ENCODE measurements around the gene CCDC89. TPM values are rescaled to one million over a fixed set of nuclear protein-coding genes. Genes with fewer than 3 reads are reported as not detected.

The CCDC89 gene
- total and polyA plus RNA-seq, 2 of the 13 experiments (the other 11 are each of a cell fraction or from before 2014, with no cell fraction given) = 0.13 to 0.38 TPM

DNA sequence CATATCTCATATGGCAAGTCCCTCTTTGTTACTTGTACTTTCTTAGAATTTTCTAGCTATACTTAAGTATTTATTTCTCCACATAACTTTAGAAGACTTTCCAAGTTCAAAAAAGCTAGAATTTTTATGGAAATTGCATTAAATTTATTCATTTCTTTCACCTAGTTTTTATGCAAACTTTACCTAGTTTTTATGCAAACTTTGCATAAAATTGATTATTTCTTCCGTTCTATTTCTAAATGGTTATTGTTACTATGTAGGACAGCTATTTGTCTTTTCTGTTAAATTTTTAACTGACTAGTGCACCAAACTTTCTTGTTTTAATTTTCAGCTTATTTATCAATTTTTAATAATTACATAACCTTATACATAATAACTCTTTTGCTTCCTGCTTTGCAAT lies 17.8 kb downstream of the CCDC89 start:
- H3K4me3 ChIP-seq (replicated peaks in 1 of 3; ENCODE audit: insufficient read depth in 1 of 3, low read depth in 2 of 3, low read length in 3 of 3) = no peak overlapping the region
- H3K4me1 ChIP-seq (ENCODE audit: insufficient read depth, low read length) = peaks cover 29% of the 10 kb centered on the region
- BruUV-seq (replicated peaks) = no TSS peak
- intact Hi-C loops (cut with micrococcal nuclease; ENCODE audit: unreplicated experiment) = no loop called here
- ChIA-PET CTCF (ENCODE audit: low intra/inter-chr PET ratio, low total read pairs) (no interaction called here), POLR2A (interaction anchor here (0.6 kb wide), 1 partner anchor 373 kb away, joined by 3 read pairs; no protein-coding TSS in a partner anchor)
- DNase-seq (ENCODE audit: low spot score) (no peak), FAIRE-seq (no peak), ATAC-seq (no peak)
- peaks cover 14% of the 10 kb centered on the region for H3K79me2 ChIP-seq (ENCODE audit: insufficient read depth, low read length)
- no peak overlapping the region for H3K4me2 ChIP-seq (ENCODE audit: low read depth, low read length)
- TF ChIP-seq MAFK (conservative IDR thresholded peaks at IDR 0.05 in 1 of 2, IDR thresholded peaks at IDR 0.05 in 1 of 2; ENCODE audit: low read length in 2 of 2) = peak; percentile 23 to 56; a peak in 2 of 4 replicates
- TF ChIP-seq ZNF552 (CRISPR knock-in tag; IDR thresholded peaks at IDR 0.05; ENCODE audit: borderline replicate concordance) = no peak
- TF ChIP-seq, protein P1, sequence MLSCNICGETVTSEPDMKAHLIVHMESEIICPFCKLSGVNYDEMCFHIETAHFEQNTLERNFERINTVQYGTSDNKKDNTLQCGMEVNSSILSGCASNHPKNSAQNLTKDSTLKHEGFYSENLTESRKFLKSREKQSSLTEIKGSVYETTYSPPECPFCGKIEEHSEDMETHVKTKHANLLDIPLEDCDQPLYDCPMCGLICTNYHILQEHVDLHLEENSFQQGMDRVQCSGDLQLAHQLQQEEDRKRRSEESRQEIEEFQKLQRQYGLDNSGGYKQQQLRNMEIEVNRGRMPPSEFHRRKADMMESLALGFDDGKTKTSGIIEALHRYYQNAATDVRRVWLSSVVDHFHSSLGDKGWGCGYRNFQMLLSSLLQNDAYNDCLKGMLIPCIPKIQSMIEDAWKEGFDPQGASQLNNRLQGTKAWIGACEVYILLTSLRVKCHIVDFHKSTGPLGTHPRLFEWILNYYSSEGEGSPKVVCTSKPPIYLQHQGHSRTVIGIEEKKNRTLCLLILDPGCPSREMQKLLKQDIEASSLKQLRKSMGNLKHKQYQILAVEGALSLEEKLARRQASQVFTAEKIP (CRISPR knock-in tag; IDR thresholded peaks at IDR 0.05; ENCODE audit: borderline replicate concordance) = no peak
- TF ChIP-seq MAFF (IDR thresholded peaks at IDR 0.05; ENCODE audit: low read depth, low read length) = peak; percentile 60; the same call in 1 of the 2 replicates
- in situ Hi-C loops (cut with HindIII; ENCODE audit: extremely low pct_ligation_motif_present, low pct_unique_long_range_greater_than_20kb) = no loop called here
- H3K27ac ChIP-seq (ENCODE audit: extremely low read length, insufficient read depth, low read length) = no peak overlapping the region
- no peaks in the 10 kb centered on the region for H3K9me3 ChIP-seq (ENCODE audit: low read length)
- no peaks in the 10 kb centered on the region for H3K36me3 ChIP-seq (replicated peaks in 1 of 2; ENCODE audit: control insufficient read depth in 1 of 2, insufficient read depth in 2 of 2, low read length in 2 of 2)
- 80% methylated on average over 1 of the region's 1 CpG for WGBS (ENCODE audit: low lambda C conversion rate)
- H4K20me1 ChIP-seq (ENCODE audit: insufficient read depth, low read length) = peaks cover 9% of the 10 kb centered on the region
- H2AFZ ChIP-seq (ENCODE audit: low read length) = no peak overlapping the region
- no peaks in the 10 kb centered on the region; a peak in 1 of 5 replicates for H3K27me3 ChIP-seq (ENCODE audit: control insufficient read depth in 1 of 2, insufficient read depth in 2 of 2, low read length in 2 of 2)
- H3K9ac ChIP-seq (ENCODE audit: insufficient read depth, low read depth, low read length) = no peak overlapping the region

- no TSS peak for BruUV-seq (replicated peaks)
- DNase-seq (ENCODE audit: low spot score) (peak; percentile 59), FAIRE-seq (no peak), ATAC-seq (no peak)
- H3K36me3 ChIP-seq (replicated peaks in 1 of 2; ENCODE audit: control insufficient read depth in 1 of 2, insufficient read depth in 2 of 2, low read length in 2 of 2) = no peaks in the 10 kb centered on the region
- H3K9me3 ChIP-seq (ENCODE audit: low read length) = no peaks in the 10 kb centered on the region
- peak overlapping the region; percentile 88 for H3K4me2 ChIP-seq (ENCODE audit: low read depth, low read length)
- H3K4me3 ChIP-seq (replicated peaks in 1 of 3; ENCODE audit: insufficient read depth in 1 of 3, low read depth in 2 of 3, low read length in 3 of 3) = no peak overlapping the region
- intact Hi-C loops (cut with micrococcal nuclease; ENCODE audit: unreplicated experiment) = no loop called here
- WGBS (ENCODE audit: low lambda C conversion rate) = 39% methylated on average over 3 of the region's 3 CpGs
- peaks cover 22% of the 10 kb centered on the region for H4K20me1 ChIP-seq (ENCODE audit: insufficient read depth, low read length)
- H3K79me2 ChIP-seq (ENCODE audit: insufficient read depth, low read length) = peaks cover 27% of the 10 kb centered on the region
- in situ Hi-C loops (cut with HindIII; ENCODE audit: extremely low pct_ligation_motif_present, low pct_unique_long_range_greater_than_20kb) = no loop called here
- ChIA-PET POLR2A (interaction anchor here (1.2 kb wide), 1 partner anchor 39 kb away, joined by 3 read pairs; the partner anchor contains the start of gene TMEM126B), CTCF (ENCODE audit: low intra/inter-chr PET ratio, low total read pairs) (no interaction called here)
- H3K4me1 ChIP-seq (ENCODE audit: insufficient read depth, low read length) = peaks cover 33% of the 10 kb centered on the region
- H3K9ac ChIP-seq (ENCODE audit: insufficient read depth, low read depth, low read length) = no peak overlapping the region
- no peaks in the 10 kb centered on the region; a peak in 1 of 5 replicates for H3K27me3 ChIP-seq (ENCODE audit: control insufficient read depth in 1 of 2, insufficient read depth in 2 of 2, low read length in 2 of 2)
- H2AFZ ChIP-seq (ENCODE audit: low read length) = peak overlapping the region; percentile 94
- peak overlapping the region; percentile 38 for H3K27ac ChIP-seq (ENCODE audit: extremely low read length, insufficient read depth, low read length)
- TF ChIP-seq REXO4 (CRISPR knock-in tag; IDR thresholded peaks at IDR 0.05; ENCODE audit: borderline replicate concordance) (no peak), NR2F6 (IDR thresholded peaks at IDR 0.05) (0 out of 2 replicates have a peak, but pooled peaks have one; percentile 19), NR2F6 (CRISPR knock-in tag; IDR thresholded peaks at IDR 0.05) (no peak), GMEB1 (CRISPR knock-in tag; IDR thresholded peaks at IDR 0.05; ENCODE audit: borderline replicate concordance) (no peak), HNF4A (CRISPR knock-in tag; IDR thresholded peaks at IDR 0.05) (peak; percentile 73)
- TF ChIP-seq, protein P2, sequence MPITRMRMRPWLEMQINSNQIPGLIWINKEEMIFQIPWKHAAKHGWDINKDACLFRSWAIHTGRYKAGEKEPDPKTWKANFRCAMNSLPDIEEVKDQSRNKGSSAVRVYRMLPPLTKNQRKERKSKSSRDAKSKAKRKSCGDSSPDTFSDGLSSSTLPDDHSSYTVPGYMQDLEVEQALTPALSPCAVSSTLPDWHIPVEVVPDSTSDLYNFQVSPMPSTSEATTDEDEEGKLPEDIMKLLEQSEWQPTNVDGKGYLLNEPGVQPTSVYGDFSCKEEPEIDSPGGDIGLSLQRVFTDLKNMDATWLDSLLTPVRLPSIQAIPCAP (CRISPR knock-in tag; IDR thresholded peaks at IDR 0.05; ENCODE audit: low read depth) = no peak
These were observed 19.3 kb downstream of the CCDC89 start for GRCh38 chr11:85666687-85667086.

All from HepG2 (cell line).